HG03103 (cell line): ENCODE measurements around the gene HDAC9.

ENCODE experiments used
- ATAC-seq: cut with Tn5 transposase; IDR thresholded peaks from one replicate; pipeline ENCODE4 v1.9.1; 2021; ENCODE audit warnings: low read depth; ENCODE audit not compliant: unreplicated experiment

Gene HDAC9

GRCh38 chr7:18495412-18496340, at the start of gene HDAC9:
TSS of gene HDAC9 (plus strand) at chr7:18495749. CDS start at chr7:18496303, 554 bp downstream.
- peak; percentile 91 for ATAC-seq

- ATAC-seq: no peak
Observed at GRCh38 chr7:18445916-18446520, 49.5 kb upstream of the HDAC9 start.

- no peak for ATAC-seq
Observed at GRCh38 chr7:18450019-18450418, 45.5 kb upstream of the HDAC9 start.

GRCh38 chr7:18455606-18456005, 39.9 kb upstream of the HDAC9 start:
- no peak for ATAC-seq

- ATAC-seq: no peak
Observed at GRCh38 chr7:18457832-18458231, 37.7 kb upstream of the HDAC9 start.

GRCh38 chr7:18458830-18459229, 36.7 kb upstream of the HDAC9 start:
- no peak for ATAC-seq

- ATAC-seq: no peak
Observed at GRCh38 chr7:18459484-18460245, 35.9 kb upstream of the HDAC9 start.

- peak; percentile 50 for ATAC-seq
Observed at GRCh38 chr7:18461785-18462467, 33.6 kb upstream of the HDAC9 start.

- no peak for ATAC-seq
Observed at GRCh38 chr7:18464830-18465229, 30.7 kb upstream of the HDAC9 start.

GRCh38 chr7:18467011-18467410, 28.5 kb upstream of the HDAC9 start:
- ATAC-seq: no peak

- ATAC-seq: no peak
Observed at GRCh38 chr7:18468795-18469194, 26.8 kb upstream of the HDAC9 start.

GRCh38 chr7:18469316-18469715, 26.2 kb upstream of the HDAC9 start:
- no peak for ATAC-seq

GRCh38 chr7:18471476-18472160, 23.9 kb upstream of the HDAC9 start:
- no peak for ATAC-seq

GRCh38 chr7:18472161-18472483, 23.4 kb upstream of the HDAC9 start:
- no peak for ATAC-seq

- ATAC-seq: no peak
Observed at GRCh38 chr7:18473119-18473518, 22.4 kb upstream of the HDAC9 start.

GRCh38 chr7:18474944-18475343, 20.6 kb upstream of the HDAC9 start:
- no peak for ATAC-seq

GRCh38 chr7:18475488-18475887, 20.1 kb upstream of the HDAC9 start:
- no peak for ATAC-seq

GRCh38 chr7:18481776-18482175, 13.8 kb upstream of the HDAC9 start:
- no peak for ATAC-seq

GRCh38 chr7:18488049-18488448, 7.5 kb upstream of the HDAC9 start:
- ATAC-seq: no peak

GRCh38 chr7:18489624-18490023, 5.9 kb upstream of the HDAC9 start:
- ATAC-seq: no peak
